Forelimb muscle (tissue), 1 donor: Measurements from ENCODE around the gene FOXI2. TPM values are rescaled to one million over a fixed set of nuclear protein-coding genes. Genes with fewer than 3 reads are reported as not detected.

Source experiments
- DNase-seq: peaks from one replicate; pipeline ENCODE4 v3.0.0-alpha.2; 2013; ENCODE audit warnings: low read depth
- polyA plus RNA-seq: library from polyadenylated mRNA; unstranded; fragments of 120-200 nt; gene quantifications from one replicate; pipeline ENCODE4 v1.2.1, GENCODE V29; 2013; ENCODE audit not compliant: insufficient read length

FOXI2 gene
- 0.47 TPM for polyA plus RNA-seq

GRCh38 chr10:127736915-127737562 lies at the start of gene FOXI2:
Gene FOXI2, plus strand, starts transcription at chr10:127737185. Its CDS starts 89 bp downstream, at chr10:127737274.
- DNase-seq = no peak

GRCh38 chr10:127687548-127687947 lies 49.4 kb upstream of the FOXI2 start:
- DNase-seq = no peak

GRCh38 chr10:127690176-127690835 lies 46.7 kb upstream of the FOXI2 start:
- peak; percentile 45 for DNase-seq

GRCh38 chr10:127694580-127695193 lies 42.3 kb upstream of the FOXI2 start:
- DNase-seq = no peak

GRCh38 chr10:127695431-127695830 lies 41.6 kb upstream of the FOXI2 start:
- no peak for DNase-seq

- DNase-seq = peak; percentile 36
Measured at GRCh38 chr10:127698886-127699285, 38.1 kb upstream of the FOXI2 start.

- no peak for DNase-seq
Measured at GRCh38 chr10:127699311-127699710, 37.7 kb upstream of the FOXI2 start.

GRCh38 chr10:127702271-127702670 lies 34.7 kb upstream of the FOXI2 start:
- DNase-seq = no peak

- DNase-seq = no peak
Measured at GRCh38 chr10:127715249-127715648, 21.7 kb upstream of the FOXI2 start.

- DNase-seq = no peak
Measured at GRCh38 chr10:127715782-127716378, 21.1 kb upstream of the FOXI2 start.

GRCh38 chr10:127720142-127720541 lies 16.8 kb upstream of the FOXI2 start:
- no peak for DNase-seq

GRCh38 chr10:127720903-127721302 lies 16.1 kb upstream of the FOXI2 start:
- DNase-seq = no peak

- DNase-seq = no peak
Measured at GRCh38 chr10:127734753-127735152, 2.2 kb upstream of the FOXI2 start.

GRCh38 chr10:127735156-127735555 lies 1.8 kb upstream of the FOXI2 start:
- no peak for DNase-seq

- DNase-seq = no peak
Measured at GRCh38 chr10:127735723-127736221, 1.2 kb upstream of the FOXI2 start.

GRCh38 chr10:127736222-127736914 lies 617 bp upstream of the FOXI2 start:
- no peak for DNase-seq

GRCh38 chr10:127737563-127738511 lies 852 bp downstream of the FOXI2 start:
- DNase-seq = no peak

- no peak for DNase-seq
Measured at GRCh38 chr10:127738512-127739424, 1.8 kb downstream of the FOXI2 start.

- no peak for DNase-seq
Measured at GRCh38 chr10:127739908-127740307, 2.9 kb downstream of the FOXI2 start.

GRCh38 chr10:127740596-127740995 lies 3.6 kb downstream of the FOXI2 start:
- no peak for DNase-seq
